HCT116 (cell line): ENCODE results near the gene HLA-E. TPM values are rescaled to one million over a fixed set of nuclear protein-coding genes. Genes with fewer than 3 reads are reported as not detected.
"Not testable (repeated sequence)": the region's sequence is repeated elsewhere in the genome, so short reads cannot be mapped to it uniquely, and the experiment has no call there.

Experiments used
- ATAC-seq: fragments of 200-7000 bp; cut with Tn5 transposase; 2 replicates; pipeline ENCODE4 v1.9.1; 2020; ENCODE audit warnings: mild to moderate bottlenecking, moderate library complexity
- BruUV-seq: library from RNA; stranded (reverse); fragments of 400-500 nt; replicated peaks from 2 replicates; lab custom pipeline; 2021; lab: Mats Ljungman, UMichigan
- CTCF ChIA-PET: fragments of 300-600 bp; sonication (Branson Sonifier 250); formaldehyde crosslinking; loops from one replicate; lab custom pipeline; 2021; ENCODE audit warnings: antibody characterized with exemption; lab: Charles Lee
- POLR2A ChIA-PET: fragments of 300-600, 350-600 bp; sonication (Branson Sonifier 250); formaldehyde crosslinking; loops from one replicate; lab custom pipeline; 2021; ENCODE audit warnings: antibody characterized with exemption; lab: Charles Lee
- RAD21 ChIA-PET, 2 experiments: fragments of 300-600 bp; sonication (Branson Sonifier 250); formaldehyde crosslinking; loops; one replicate each; lab custom pipeline; 2023; ENCODE audit warnings: low total read pairs in 2 of 2; ENCODE audit not compliant: uncharacterized antibody in 2 of 2, unreplicated experiment in 2 of 2, low non-redundant PET in 1 of 2; lab: Charles Lee
- DNase-seq: peaks from one replicate; pipeline ENCODE4 v3.0.0-alpha.2; 2010; ENCODE audit warnings: low read depth, low spot score
- H2AFZ ChIP-seq: fragments of 200-600 bp; shearing (Covaris generic), sonication (generic); 2 replicates; pipeline ENCODE4 v1.6.1; 2017; ENCODE audit warnings: low read depth, mixed run types, mixed read lengths, antibody characterized with exemption, low read length; ENCODE audit not compliant: poor library complexity, severe bottlenecking
- H3K27ac ChIP-seq: 2 replicates; pipeline ENCODE4 v1.5.1; 2012; ENCODE audit warnings: low read depth, low read length
- H3K27me3 ChIP-seq: fragments of 200-600 bp; sonication (generic); 2 replicates; pipeline ENCODE4 v1.6.1; 2016; ENCODE audit warnings: mixed run types, low read length, mixed read lengths; ENCODE audit not compliant: insufficient read depth
- H3K36me3 ChIP-seq, 2 experiments: fragments of 200-500 bp in 1 of 2; fragments of 200-600 bp in 1 of 2; sonication (Bioruptor generic) in 1 of 2; sonication (generic) in 1 of 2; 2 replicates each; pipeline versions ENCODE4 v1.5.1 to v1.6.1; 2014 to 2016; ENCODE audit warnings: low read length in 2 of 2, inconsistent platforms in 1 of 2, mixed read lengths in 1 of 2, mixed run types in 1 of 2; ENCODE audit not compliant: insufficient read depth in 2 of 2, control insufficient read depth in 1 of 2
- H3K4me1 ChIP-seq, 2 experiments: fragments of 200-600 bp in 1 of 2; sonication (generic) in 1 of 2; 2 replicates each; pipeline versions ENCODE4 v1.5.1 to v1.6.1; 2012 to 2017; ENCODE audit warnings: low read length in 2 of 2, inconsistent platforms in 1 of 2, mild to moderate bottlenecking in 1 of 2, mixed read lengths in 1 of 2, mixed run types in 1 of 2, moderate library complexity in 1 of 2; ENCODE audit not compliant: insufficient read depth in 2 of 2, control insufficient read depth in 1 of 2
- H3K4me2 ChIP-seq: fragments of 200-600 bp; sonication (generic); 2 replicates; pipeline ENCODE4 v1.6.1; 2017; ENCODE audit warnings: mixed run types, low read length, mixed read lengths
- H3K4me3 ChIP-seq, 2 experiments: fragments of 200-600 bp in 1 of 2; sonication (generic) in 1 of 2; replicated peaks in 1 of 2; 2 replicates each; pipeline ENCODE4 v1.5.1; 2011 to 2016; ENCODE audit warnings: low read length in 2 of 2, control low read depth in 1 of 2, low read depth in 1 of 2, mild to moderate bottlenecking in 1 of 2, mixed read lengths in 1 of 2, mixed run types in 1 of 2
- H3K79me2 ChIP-seq: fragments of 200-600 bp; sonication (generic); 2 replicates; pipeline ENCODE4 v1.6.1; 2017; ENCODE audit warnings: mild to moderate bottlenecking, mixed run types, low read length, moderate library complexity, mixed read lengths; ENCODE audit not compliant: insufficient read depth
- H3K9ac ChIP-seq: fragments of 200-600 bp; sonication (generic); 2 replicates; pipeline ENCODE4 v1.6.1; 2016; ENCODE audit warnings: low read length, mixed read lengths
- H3K9me2 ChIP-seq: fragments of 200-600 bp; sonication (generic), shearing (Covaris generic); 2 replicates; pipeline ENCODE4 v1.6.1; 2017; ENCODE audit warnings: mixed run types, mild to moderate bottlenecking, moderate library complexity; ENCODE audit not compliant: insufficient read depth
- H3K9me3 ChIP-seq, 2 experiments: fragments of 200-500 bp in 1 of 2; fragments of 200-600 bp in 1 of 2; sonication (Bioruptor generic) in 1 of 2; sonication (generic) in 1 of 2; 2 replicates each; pipeline ENCODE4 v1.6.1; 2014 to 2017; ENCODE audit warnings: low read length in 2 of 2, mixed read lengths in 2 of 2, inconsistent platforms in 1 of 2, low read depth in 1 of 2, mild to moderate bottlenecking in 1 of 2, mixed run types in 1 of 2, moderate library complexity in 1 of 2; ENCODE audit not compliant: control insufficient read depth in 1 of 2, insufficient read depth in 1 of 2
- H4K20me1 ChIP-seq: fragments of 200-600 bp; sonication (generic), shearing (Covaris generic); 2 replicates; pipeline ENCODE4 v1.6.1; 2017; ENCODE audit warnings: mixed run types, mild to moderate bottlenecking, moderate library complexity; ENCODE audit not compliant: insufficient read depth
- JUND ChIP-seq: IDR thresholded peaks from 2 replicates; pipeline ENCODE4 v1.6.1; 2012
- SIN3A ChIP-seq: IDR thresholded peaks from 2 replicates; pipeline ENCODE4 v1.6.1; 2012; ENCODE audit warnings: low read depth
- intact Hi-C: fragments of 100-400 bp; cut with micrococcal nuclease; formaldehyde crosslinking; loops from 2 replicates; pipeline ENCODE4 v1.10.0; 2022
- total RNA-seq: library from RNA; stranded (reverse); gene quantifications from one replicate; pipeline ENCODE4 v1.2.1, GENCODE V29; 2021; ENCODE audit not compliant: unreplicated experiment

Gene HLA-E
- total RNA-seq, 1 experiment from 2014 or later: 108 TPM

DNA sequence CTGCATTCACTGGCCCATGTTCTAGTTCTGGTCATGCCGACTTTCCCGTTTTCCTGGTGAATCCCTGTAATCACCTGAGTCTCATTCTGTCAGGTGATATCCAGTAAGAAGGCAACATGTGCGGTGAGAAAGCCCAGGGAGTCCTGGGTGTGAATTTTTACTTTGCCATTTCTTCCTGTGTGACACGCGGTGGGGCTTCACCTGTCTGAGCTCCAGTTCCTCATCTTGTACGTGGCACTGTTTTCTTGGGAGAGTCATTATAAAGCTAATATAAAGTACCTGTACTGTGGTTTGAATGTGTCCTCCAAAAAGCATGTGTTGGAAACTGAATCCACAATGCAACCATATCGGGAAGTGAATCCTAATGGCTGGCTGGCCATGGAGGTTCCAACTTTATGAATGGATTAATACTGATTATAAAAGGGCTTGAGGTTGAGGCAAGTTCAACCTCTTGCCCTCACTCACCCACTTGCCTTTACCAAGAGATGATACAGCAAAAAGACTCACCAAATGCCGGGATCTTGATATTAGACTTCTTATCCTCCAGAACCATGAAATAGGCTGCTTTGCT, 5.1 kb downstream of the HLA-E start:
- 0 out of 2 replicates have a peak, but pooled peaks cover 6% of the 10 kb centered on the region for H4K20me1 ChIP-seq
- CTCF ChIA-PET: interaction anchor here (1.2 kb wide), 1 partner anchor 50 kb away, joined by 5 read pairs; no protein-coding TSS in a partner anchor
- H3K9ac ChIP-seq: no peak overlapping the region
- peaks cover 21% of the 10 kb centered on the region for H3K79me2 ChIP-seq
- no peak overlapping the region for H3K27ac ChIP-seq
- no peak for DNase-seq
- RAD21 ChIA-PET: no interaction called here
- peaks cover 8 to 20% of the 10 kb centered on the region in 2 experiments for H3K4me1 ChIP-seq
- H3K9me3 ChIP-seq: no peaks in the 10 kb centered on the region
- H3K4me2 ChIP-seq: no peak overlapping the region
- POLR2A ChIA-PET: no interaction called here
- TF ChIP-seq SIN3A (no peak; the same call in 1 of the 2 replicates), JUND (0 out of 2 replicates have a peak, but pooled peaks have one; percentile 7)
- BruUV-seq: no TSS peak
- H3K36me3 ChIP-seq: peaks cover 8 to 15% of the 10 kb centered on the region in 2 experiments; a peak in 3 of 4 replicates
- H2AFZ ChIP-seq: no peak overlapping the region
- H3K27me3 ChIP-seq: no peaks in the 10 kb centered on the region
- no peaks in the 10 kb centered on the region for H3K9me2 ChIP-seq
- no peak for ATAC-seq
- intact Hi-C loops: no loop called here
- H3K4me3 ChIP-seq: no peak overlapping the region

DNA sequence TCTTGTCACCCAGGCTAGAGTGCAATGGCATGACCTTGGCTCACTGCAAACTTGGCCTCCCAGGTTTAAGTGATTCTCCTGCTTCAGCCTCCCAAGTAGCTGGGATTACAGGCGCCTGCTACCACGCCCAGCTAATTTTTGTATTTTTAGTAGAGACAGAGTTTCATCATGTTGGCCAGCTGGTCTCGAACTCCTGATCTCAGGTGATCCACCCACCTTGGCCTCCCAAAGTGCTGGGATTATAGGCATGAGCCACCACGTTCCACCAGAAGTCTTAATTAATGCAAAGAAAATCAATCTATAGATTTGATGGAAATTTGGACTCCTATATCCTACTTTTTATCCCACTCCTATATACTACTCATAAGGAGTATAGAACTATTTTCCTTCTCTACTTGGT, 5.8 kb downstream of the HLA-E start:
- H4K20me1 ChIP-seq, H3K9me3 ChIP-seq, H3K4me3 ChIP-seq, H3K4me2 ChIP-seq, CTCF ChIA-PET, H3K9ac ChIP-seq, DNase-seq, POLR2A ChIA-PET, intact Hi-C loops, H2AFZ ChIP-seq, ATAC-seq, H3K27me3 ChIP-seq, BruUV-seq, H3K9me2 ChIP-seq, H3K27ac ChIP-seq, RAD21 ChIA-PET: not testable (repeated sequence)
- H3K36me3 ChIP-seq: peaks cover 8 to 15% of the 10 kb centered on the region in 2 experiments; a peak in 3 of 4 replicates
- H3K4me1 ChIP-seq: peaks cover 8 to 15% of the 10 kb centered on the region in 2 experiments
- peaks cover 15% of the 10 kb centered on the region for H3K79me2 ChIP-seq
